Smooth muscle cell of the pulmonary artery (primary cell): ENCODE data around the gene NAA16. TPM values are rescaled to one million over a fixed set of nuclear protein-coding genes. Genes with fewer than 3 reads are reported as not detected.

Experiments used
- total RNA-seq: library from RNA; depleted of rRNA; stranded (reverse); fragments of >200 nt; gene quantifications from 2 replicates; pipeline ENCODE4 v1.2.3, GENCODE V29; 2014

NAA16 gene
- 7.2 and 7.5 TPM in 2 replicates for total RNA-seq

GRCh38 chr13:41310963-41311405 is at the start of gene NAA16:
Gene NAA16, plus strand, starts transcription at chr13:41311267. Its CDS starts 262 bp downstream, at chr13:41311529.

GRCh38 chr13:41263261-41263971 is 47.7 kb upstream of the NAA16 start, which contains the start of gene MTRF1:
Gene MTRF1, minus strand, starts transcription at chr13:41263576. Its CDS starts 2,669 bp downstream, at chr13:41260907.

Other genes with a start within 250 kb of the NAA16 start
- 5.8 and 6.7 TPM in 2 replicates for gene WBP4, start 249.8 kb upstream of the NAA16 start, total RNA-seq
- gene KBTBD6, start 178.5 kb upstream of the NAA16 start, total RNA-seq: 10.5 and 13.9 TPM in 2 replicates
- 7.8 and 10.6 TPM in 2 replicates for gene KBTBD7, start 116.7 kb upstream of the NAA16 start, total RNA-seq
- gene MTRF1, start 47.7 kb upstream of the NAA16 start, total RNA-seq: 8.2 and 9.9 TPM in 2 replicates
- 0.78 and 2.6 TPM in 2 replicates for gene RGCC, start 146.3 kb downstream of the NAA16 start, total RNA-seq